K562 (cell line): ENCODE results near the gene FRMD7. TPM values are rescaled to one million over a fixed set of nuclear protein-coding genes. Genes with fewer than 3 reads are reported as not detected.

Experiments used
- ATF4 ChIP-seq: fragments of 450-650 bp; formaldehyde crosslinking; IDR thresholded peaks from 2 replicates; pipeline ENCODE4 v1.4.0; 2022; ENCODE audit warnings: mild to moderate bottlenecking, moderate library complexity
- BCOR ChIP-seq: fragments of 450-650 bp; IDR thresholded peaks from 2 replicates; pipeline ENCODE4 v1.6.1; 2016
- CBX5 ChIP-seq: IDR thresholded peaks from 2 replicates; pipeline ENCODE4 v1.6.1; 2014; ENCODE audit warnings: low read depth, borderline replicate concordance
- E2F3 ChIP-seq: fragments of 250-450 bp; sonication (Bioruptor Pico); IDR thresholded peaks from 2 replicates; pipeline ENCODE4 v1.4.0; 2020; ENCODE audit warnings: mild to moderate bottlenecking
- HNRNPL ChIP-seq: fragments of 200-400 bp; formaldehyde crosslinking; IDR thresholded peaks from 2 replicates; pipeline ENCODE4 v1.6.1; 2017; ENCODE audit warnings: low read depth, mild to moderate bottlenecking, low read length
- KLF13 ChIP-seq: fragments of 450-650 bp; IDR thresholded peaks from 2 replicates; pipeline ENCODE4 v1.6.1; 2016; ENCODE audit warnings: missing genetic modification characterization, low read depth, mild to moderate bottlenecking, missing compliant biosample characterization, moderate library complexity, borderline replicate concordance
- MTA3 ChIP-seq: fragments of 450-650 bp; formaldehyde crosslinking; IDR thresholded peaks from 2 replicates; pipeline ENCODE4 v1.6.1; 2017; ENCODE audit warnings: mild to moderate bottlenecking, borderline replicate concordance
- MXI1 ChIP-seq: IDR thresholded peaks from 2 replicates; pipeline ENCODE4 v1.6.1; 2011; ENCODE audit warnings: low read depth, mild to moderate bottlenecking, improper control_type of control experiment, low read length
- MYC ChIP-seq, 2 experiments: fragments of 250-450 bp in 1 of 2; sonication (Bioruptor Pico) in 1 of 2; IDR thresholded peaks; 2 replicates each; pipeline versions ENCODE4 v1.5.1 to v1.6.1; 2012 to 2021; ENCODE audit warnings: low read depth in 2 of 2, borderline replicate concordance in 1 of 2, improper control_type of control experiment in 1 of 2, low read length in 1 of 2, mild to moderate bottlenecking in 1 of 2, moderate library complexity in 1 of 2
- NCOA6 ChIP-seq: fragments of 450-650 bp; IDR thresholded peaks from 2 replicates; pipeline ENCODE4 v1.6.1; 2017; ENCODE audit warnings: mild to moderate bottlenecking
- NFXL1 ChIP-seq: fragments of 450-650 bp; formaldehyde crosslinking; IDR thresholded peaks from 2 replicates; pipeline ENCODE4 v1.4.0; 2021; ENCODE audit warnings: mild to moderate bottlenecking
- PKNOX1 ChIP-seq: fragments of 450-650 bp; IDR thresholded peaks from 2 replicates; pipeline ENCODE4 v1.6.1; 2016
- POLR2H ChIP-seq: IDR thresholded peaks from 2 replicates; pipeline ENCODE4 v1.6.1; 2016; ENCODE audit warnings: missing genetic modification characterization, low read depth, mild to moderate bottlenecking, control low read depth, missing compliant biosample characterization, moderate library complexity
- POLR3G ChIP-seq: IDR thresholded peaks from 2 replicates; pipeline ENCODE4 v1.6.1; 2011; ENCODE audit not compliant: insufficient read length, insufficient replicate concordance; ENCODE audit errors: extremely low read depth
- PYGO2 ChIP-seq: fragments of 450-650 bp; IDR thresholded peaks from 2 replicates; pipeline ENCODE4 v1.6.1; 2016; ENCODE audit warnings: mild to moderate bottlenecking, missing genetic modification characterization, moderate library complexity, missing compliant biosample characterization
- RB1 ChIP-seq: fragments of 450-650 bp; IDR thresholded peaks from 2 replicates; pipeline ENCODE4 v1.6.1; 2017; ENCODE audit warnings: low read depth, mild to moderate bottlenecking
- RBBP5 ChIP-seq: fragments of 200-600 bp; sonication (generic); IDR thresholded peaks from 2 replicates; pipeline ENCODE4 v1.6.1; 2012; ENCODE audit warnings: borderline replicate concordance, mild to moderate bottlenecking, low read length, control low read depth, inconsistent platforms; ENCODE audit not compliant: insufficient read depth, poor library complexity, severe bottlenecking
- RCOR1 ChIP-seq, 2 experiments: IDR thresholded peaks; 2 replicates each; pipeline ENCODE4 v1.6.1; 2012; ENCODE audit warnings: low read depth in 2 of 2, low read length in 2 of 2, borderline replicate concordance in 1 of 2, improper control_type of control experiment in 1 of 2
- SAFB2 ChIP-seq: fragments of 200-400 bp; formaldehyde crosslinking; IDR thresholded peaks from 2 replicates; pipeline ENCODE4 v1.6.1; 2018; ENCODE audit warnings: borderline replicate concordance, low read length, low read depth, moderate library complexity; ENCODE audit not compliant: severe bottlenecking
- TRIM24 ChIP-seq, 2 experiments: fragments of 450-650 bp; IDR thresholded peaks; 2 replicates each; pipeline ENCODE4 v1.6.1; 2016
- USF2 ChIP-seq: sonication (generic); formaldehyde crosslinking; IDR thresholded peaks from 2 replicates; pipeline ENCODE4 v1.5.0; 2020; ENCODE audit warnings: missing genetic modification reagents
- ZNF165 ChIP-seq: fragments of 250-450 bp; sonication (Bioruptor Pico); IDR thresholded peaks from 2 replicates; pipeline ENCODE4 v1.4.0; 2020; ENCODE audit warnings: borderline replicate concordance
- ZNF311 ChIP-seq: fragments of 250-450 bp; sonication (Bioruptor Pico); IDR thresholded peaks from 2 replicates; pipeline ENCODE4 v1.4.0; 2020; ENCODE audit warnings: mild to moderate bottlenecking, moderate library complexity
- ZNF583 ChIP-seq: fragments of 250-450 bp; sonication (Bioruptor Pico); IDR thresholded peaks from 2 replicates; pipeline ENCODE4 v1.4.0; 2020
- ZNF778 ChIP-seq: fragments of 450-650 bp; formaldehyde crosslinking; IDR thresholded peaks from 2 replicates; pipeline ENCODE4 v1.4.0; 2020; ENCODE audit warnings: mild to moderate bottlenecking, moderate library complexity
- polyA plus RNA-seq, 8 experiments: library from polyadenylated mRNA; depleted of rRNA in 4 of 8; stranded (reverse) in 5 of 8; unstranded in 3 of 8; fragments of >200 nt; fragmentation: Nextera tagmentation in 2 of 8; fragmentation: Illumina TruSeq in 1 of 8; extraction: Ambion mirVana in 2 of 8; extraction: Trizol in 1 of 8; gene quantifications; 2 replicates each; pipeline versions ENCODE4 v1.2.1 to v1.2.3, GENCODE V29; 2011 to 2014; ENCODE audit warnings: inconsistent platforms in 1 of 8, missing spikeins in 1 of 8
- total RNA-seq, 7 experiments: library from RNA; depleted of rRNA in 6 of 7; stranded (reverse); fragments of >200 nt in 6 of 7; fragmentation: Illumina TruSeq in 2 of 7; extraction: Trizol in 2 of 7; gene quantifications; 2 replicates each; pipeline versions ENCODE4 v1.2.1 to v1.2.3, GENCODE V29; 2011 to 2021; ENCODE audit warnings: low replicate concordance in 1 of 7
- TF ChIP-seq, protein P1 (sequence below), 2 experiments: fragments of 450-650 bp; IDR thresholded peaks; 2 replicates each; pipeline ENCODE4 v1.6.1; 2016

The FRMD7 gene
- total and polyA plus RNA-seq, 9 of the 15 experiments (the other 6 are each of a cell fraction or from before 2014, with no cell fraction given): 0.06 to 0.09 TPM; not detected in 7

DNA sequence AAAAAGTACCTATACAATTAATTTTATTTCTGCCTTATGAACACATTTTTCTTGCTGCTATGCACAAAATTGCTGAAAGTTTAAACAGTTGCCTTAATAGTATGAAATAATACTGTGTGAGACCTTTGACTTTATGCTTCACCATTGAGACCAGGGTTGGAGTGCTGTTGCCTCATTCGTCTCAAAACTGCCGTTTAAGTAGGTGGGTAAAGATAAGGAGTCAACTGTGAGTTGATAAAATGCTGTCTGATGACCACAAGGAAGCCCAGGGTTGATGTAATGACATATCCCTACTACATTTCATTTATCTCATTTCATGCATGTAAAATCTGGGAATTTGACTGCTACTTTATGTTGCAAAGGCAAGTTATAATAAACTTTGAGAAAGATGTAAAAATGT, 81.3 kb downstream of the FRMD7 start (continued):
- TF ChIP-seq ZNF165: no peak
- no peak for TF ChIP-seq E2F3 (CRISPR knock-in tag)
- no peak for TF ChIP-seq BCOR
- TF ChIP-seq MTA3: no peak
- TF ChIP-seq POLR3G: no peak
- TF ChIP-seq CBX5: no peak
- TF ChIP-seq POLR2H (tag): no peak
- TF ChIP-seq RCOR1 (IDR thresholded peaks at IDR 0.05; ENCODE audit: borderline replicate concordance in 1 of 2, low read depth in 2 of 2, low read length in 2 of 2): peak in 1 of 2 experiments; percentile 88; a peak in 2 of 4 replicates
- TF ChIP-seq, protein P1, sequence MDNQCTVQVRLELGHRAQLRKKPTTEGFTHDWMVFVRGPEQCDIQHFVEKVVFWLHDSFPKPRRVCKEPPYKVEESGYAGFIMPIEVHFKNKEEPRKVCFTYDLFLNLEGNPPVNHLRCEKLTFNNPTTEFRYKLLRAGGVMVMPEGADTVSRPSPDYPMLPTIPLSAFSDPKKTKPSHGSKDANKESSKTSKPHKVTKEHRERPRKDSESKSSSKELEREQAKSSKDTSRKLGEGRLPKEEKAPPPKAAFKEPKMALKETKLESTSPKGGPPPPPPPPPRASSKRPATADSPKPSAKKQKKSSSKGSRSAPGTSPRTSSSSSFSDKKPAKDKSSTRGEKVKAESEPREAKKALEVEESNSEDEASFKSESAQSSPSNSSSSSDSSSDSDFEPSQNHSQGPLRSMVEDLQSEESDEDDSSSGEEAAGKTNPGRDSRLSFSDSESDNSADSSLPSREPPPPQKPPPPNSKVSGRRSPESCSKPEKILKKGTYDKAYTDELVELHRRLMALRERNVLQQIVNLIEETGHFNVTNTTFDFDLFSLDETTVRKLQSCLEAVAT (IDR thresholded peaks at IDR 0.05): no peak
- peak; percentile 88 for TF ChIP-seq ATF4 (CRISPR knock-in tag)
- peak; percentile 47 to 73; a peak in 2 of 4 replicates for TF ChIP-seq TRIM24 (IDR thresholded peaks at IDR 0.05)
- no peak for TF ChIP-seq MYC (IDR thresholded peaks at IDR 0.05; ENCODE audit: low read depth, low read length)
- TF ChIP-seq MYC (CRISPR knock-in tag; IDR thresholded peaks at IDR 0.05; ENCODE audit: borderline replicate concordance, low read depth): no peak
- no peak for TF ChIP-seq NFXL1 (CRISPR knock-in tag)
- no peak for TF ChIP-seq SAFB2
- TF ChIP-seq RB1: no peak
- TF ChIP-seq ZNF583: no peak
- no peak for TF ChIP-seq MXI1
- no peak for TF ChIP-seq USF2 (CRISPR knock-in tag)
- TF ChIP-seq NCOA6: no peak
- no peak for TF ChIP-seq ZNF778 (CRISPR knock-in tag)
- TF ChIP-seq RBBP5: no peak
- TF ChIP-seq PYGO2 (tag): no peak
- peak; percentile 35; the same call in 1 of the 2 replicates for TF ChIP-seq PKNOX1
- no peak for TF ChIP-seq HNRNPL
- TF ChIP-seq KLF13 (tag): no peak
- no peak for TF ChIP-seq ZNF311 (CRISPR knock-in tag)
